Epithelial cell of esophagus (primary cell): ENCODE data around the gene CAMSAP1.

Experiments used
- DNase-seq: peaks from one replicate; pipeline ENCODE4 v3.0.0; 2010; ENCODE audit warnings: low read depth
- H3K4me3 ChIP-seq: 2 replicates; pipeline ENCODE4 v1.5.1; 2011; ENCODE audit warnings: mild to moderate bottlenecking, low read length, control low read depth
- TF ChIP-seq, protein P1 (sequence below): IDR thresholded peaks from 2 replicates; pipeline ENCODE4 v1.5.1; 2011; ENCODE audit warnings: low read depth, mild to moderate bottlenecking, low read length, control low read depth, inconsistent platforms; ENCODE audit not compliant: insufficient read depth; ENCODE audit errors: missing control alignments

Gene CAMSAP1

DNA sequence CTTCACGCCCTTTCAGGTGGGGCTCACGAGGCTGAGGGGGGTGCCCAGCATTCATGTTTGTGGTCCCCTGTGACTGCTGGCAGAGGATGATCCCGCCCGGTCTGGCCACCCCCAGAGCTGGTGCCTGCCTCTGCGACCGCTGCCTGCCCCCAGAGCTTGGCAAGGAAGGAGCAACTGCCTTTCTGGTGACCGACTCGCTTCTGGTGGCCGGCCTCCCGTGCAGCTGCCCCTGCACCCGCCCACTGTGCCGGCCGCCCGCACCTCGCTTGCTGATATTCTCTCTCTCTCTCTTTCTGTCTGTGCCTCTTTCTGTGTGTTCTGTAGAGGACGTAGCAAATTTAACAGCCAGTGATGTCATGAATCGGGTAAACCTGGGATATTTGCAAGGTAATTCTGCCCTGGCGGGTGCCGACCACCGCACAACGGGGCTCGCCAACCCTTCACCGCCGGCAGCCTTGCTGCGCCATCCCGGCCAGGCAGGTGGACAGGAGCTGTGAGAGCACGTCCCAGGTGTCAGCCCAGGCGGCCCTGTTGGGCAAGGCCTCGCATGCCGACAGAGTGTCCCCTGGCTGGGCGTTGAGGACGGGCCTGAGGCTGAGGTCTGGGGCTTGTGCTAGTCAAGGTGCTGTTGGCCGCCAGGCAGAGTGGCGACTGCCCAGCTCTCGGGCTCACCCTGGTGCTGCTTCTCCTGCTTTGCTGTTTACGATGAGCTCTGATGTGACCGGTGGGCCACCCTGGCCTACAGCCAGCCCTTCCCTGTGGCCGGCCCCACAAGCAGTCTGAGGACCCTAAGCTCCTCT lies 119.4 kb downstream of the CAMSAP1 start:
- DNase-seq: no peak
- TF ChIP-seq, protein P1, sequence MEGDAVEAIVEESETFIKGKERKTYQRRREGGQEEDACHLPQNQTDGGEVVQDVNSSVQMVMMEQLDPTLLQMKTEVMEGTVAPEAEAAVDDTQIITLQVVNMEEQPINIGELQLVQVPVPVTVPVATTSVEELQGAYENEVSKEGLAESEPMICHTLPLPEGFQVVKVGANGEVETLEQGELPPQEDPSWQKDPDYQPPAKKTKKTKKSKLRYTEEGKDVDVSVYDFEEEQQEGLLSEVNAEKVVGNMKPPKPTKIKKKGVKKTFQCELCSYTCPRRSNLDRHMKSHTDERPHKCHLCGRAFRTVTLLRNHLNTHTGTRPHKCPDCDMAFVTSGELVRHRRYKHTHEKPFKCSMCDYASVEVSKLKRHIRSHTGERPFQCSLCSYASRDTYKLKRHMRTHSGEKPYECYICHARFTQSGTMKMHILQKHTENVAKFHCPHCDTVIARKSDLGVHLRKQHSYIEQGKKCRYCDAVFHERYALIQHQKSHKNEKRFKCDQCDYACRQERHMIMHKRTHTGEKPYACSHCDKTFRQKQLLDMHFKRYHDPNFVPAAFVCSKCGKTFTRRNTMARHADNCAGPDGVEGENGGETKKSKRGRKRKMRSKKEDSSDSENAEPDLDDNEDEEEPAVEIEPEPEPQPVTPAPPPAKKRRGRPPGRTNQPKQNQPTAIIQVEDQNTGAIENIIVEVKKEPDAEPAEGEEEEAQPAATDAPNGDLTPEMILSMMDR: no peak
- no peak overlapping the region for H3K4me3 ChIP-seq

DNA sequence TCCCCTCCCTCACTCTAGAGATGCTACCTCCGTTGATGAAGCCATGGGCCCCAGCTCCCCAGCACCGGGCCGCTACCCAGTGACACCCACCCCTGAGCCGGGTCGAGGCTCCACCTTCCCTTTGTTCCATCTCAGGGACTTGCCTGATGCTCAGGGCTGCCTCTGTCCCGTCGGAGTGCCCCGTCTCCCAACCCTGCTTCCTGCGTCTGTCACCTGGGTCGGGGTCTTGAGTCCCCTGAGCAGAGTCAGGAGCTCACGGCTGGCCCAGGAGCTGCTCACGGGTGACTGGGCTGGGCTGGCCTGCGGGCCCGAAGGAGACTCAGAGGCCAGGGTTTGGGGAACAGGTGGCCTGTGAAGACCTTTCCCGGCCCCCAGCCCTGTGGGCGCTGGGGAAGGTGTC lies 120.0 kb downstream of the CAMSAP1 start:
- no peak for DNase-seq
- H3K4me3 ChIP-seq: no peak overlapping the region

DNA sequence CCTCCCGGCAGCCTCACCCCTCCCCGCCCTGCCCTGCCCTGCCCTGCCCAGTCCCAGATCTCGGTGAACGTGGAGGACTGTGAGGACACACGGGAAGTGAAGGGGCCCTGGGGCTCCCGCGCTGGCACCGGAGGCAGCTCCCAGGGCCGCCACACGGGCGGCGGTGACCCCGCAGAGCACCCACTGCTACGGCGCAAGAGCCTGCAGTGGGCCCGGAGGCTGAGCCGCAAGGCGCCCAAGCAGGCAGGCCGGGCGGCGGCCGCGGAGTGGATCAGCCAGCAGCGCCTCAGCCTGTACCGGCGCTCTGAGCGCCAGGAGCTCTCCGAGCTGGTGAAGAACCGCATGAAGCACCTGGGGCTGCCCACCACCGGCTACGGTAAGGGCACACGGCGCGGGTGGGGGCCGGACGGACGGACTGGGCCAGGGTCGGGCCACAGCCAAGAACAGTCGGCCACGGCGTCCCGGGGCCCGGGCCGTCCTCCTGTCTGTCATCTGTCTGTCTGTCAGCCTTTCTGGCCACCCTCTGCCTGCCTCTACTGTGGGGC lies 121.1 kb downstream of the CAMSAP1 start:
- TF ChIP-seq, protein P1: no peak
- no peak for DNase-seq
- no peak overlapping the region for H3K4me3 ChIP-seq

More for the DNA sequence above, 120.0 kb downstream of the CAMSAP1 start:
- TF ChIP-seq, protein P1: no peak

DNA sequence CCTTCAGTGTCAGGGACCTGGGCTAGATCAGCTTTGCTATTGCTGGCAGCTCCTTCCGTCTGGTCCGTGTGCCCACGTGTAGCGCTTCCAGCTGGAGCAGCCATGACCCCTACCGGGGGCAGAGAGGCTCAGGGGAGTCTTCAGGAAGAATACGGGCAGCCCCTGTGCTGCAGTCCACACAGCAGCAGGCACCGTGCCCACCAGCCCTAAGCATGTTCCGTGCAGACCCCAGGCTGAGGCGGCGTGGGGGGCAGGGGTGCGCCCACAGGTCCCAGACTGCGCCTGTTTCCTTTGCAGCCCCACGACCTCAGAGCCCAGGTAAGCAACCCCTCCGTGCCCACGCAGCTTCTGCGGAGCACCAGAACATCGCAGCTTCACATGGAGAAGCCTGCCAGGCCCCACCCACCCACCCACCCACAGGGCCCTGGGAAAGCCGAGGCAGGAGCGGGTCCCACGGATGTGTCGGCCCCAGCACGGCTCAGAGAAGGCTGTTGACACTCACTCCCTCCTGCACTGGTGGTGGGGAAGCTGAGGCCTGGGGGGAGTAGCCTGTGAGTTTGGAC lies 122.3 kb downstream of the CAMSAP1 start:
- TF ChIP-seq, protein P1: no peak
- H3K4me3 ChIP-seq: no peak overlapping the region
- no peak for DNase-seq

DNA sequence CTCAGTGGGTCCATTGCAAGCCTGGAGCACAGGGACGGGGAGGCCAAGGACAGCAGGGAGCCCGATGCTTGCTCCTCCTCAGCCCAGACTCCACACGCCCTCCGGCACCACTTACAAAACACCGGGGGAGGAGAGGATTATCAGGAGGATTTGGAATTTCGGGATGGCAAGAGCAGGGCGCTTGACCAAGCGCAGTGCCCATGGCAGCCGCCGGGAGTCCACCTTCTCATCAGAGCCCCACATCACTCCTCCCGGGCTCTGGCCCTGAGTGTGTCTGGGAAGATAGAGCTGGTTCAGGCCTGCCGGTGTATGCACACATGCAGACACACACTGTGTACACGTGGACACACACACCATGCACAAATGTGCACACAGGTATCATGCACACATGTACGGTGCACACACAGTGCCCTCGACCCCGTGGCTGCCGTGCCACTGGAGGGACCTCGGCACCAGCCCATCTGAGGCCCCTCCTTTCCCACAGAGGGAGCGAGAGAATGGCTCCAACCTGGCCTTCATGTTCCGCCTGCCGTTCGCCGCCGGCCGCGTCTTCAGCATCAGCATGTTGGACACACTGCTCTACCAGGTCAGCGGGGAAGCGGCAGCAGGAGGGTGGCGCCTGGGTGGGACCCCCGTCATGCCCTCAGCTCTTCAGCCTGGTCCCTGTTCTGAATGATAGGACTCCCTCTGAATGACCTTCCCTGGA lies 123.7 kb downstream of the CAMSAP1 start:
- H3K4me3 ChIP-seq: no peak overlapping the region
- TF ChIP-seq, protein P1: no peak
- no peak for DNase-seq

DNA sequence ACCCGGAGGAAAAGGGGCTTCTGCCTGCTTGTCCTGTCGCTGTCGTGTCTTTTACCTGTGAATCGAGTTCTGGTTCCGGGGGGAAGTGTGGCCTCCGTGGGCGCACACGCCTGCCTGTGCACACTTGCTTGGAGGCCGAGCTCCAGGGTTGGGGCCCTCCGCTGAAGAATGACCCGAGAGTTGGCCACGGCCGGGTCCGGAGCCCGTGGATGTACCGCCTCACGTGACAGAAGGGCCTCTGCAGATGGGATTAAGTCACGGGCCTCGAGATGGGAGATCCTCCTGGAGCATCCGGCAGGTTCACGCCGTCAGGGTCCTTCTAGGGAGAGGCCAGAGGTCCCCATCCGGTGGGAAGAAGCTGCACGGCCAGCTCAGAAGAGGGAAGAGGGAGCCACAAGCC lies 124.4 kb downstream of the CAMSAP1 start:
- DNase-seq: no peak
- TF ChIP-seq, protein P1: no peak
- H3K4me3 ChIP-seq: no peak overlapping the region
